MV-4-11 (cell line): ENCODE measurements around the gene ZNF317.

ENCODE experiments used
- DNase-seq: peaks from one replicate; lab custom pipeline; 2025; lab: John Stamatoyannopoulos, UW

ZNF317 gene

GRCh38 chr19:9175326-9175725 lies 35.1 kb downstream of the ZNF317 start:
- no peak for DNase-seq

DNA sequence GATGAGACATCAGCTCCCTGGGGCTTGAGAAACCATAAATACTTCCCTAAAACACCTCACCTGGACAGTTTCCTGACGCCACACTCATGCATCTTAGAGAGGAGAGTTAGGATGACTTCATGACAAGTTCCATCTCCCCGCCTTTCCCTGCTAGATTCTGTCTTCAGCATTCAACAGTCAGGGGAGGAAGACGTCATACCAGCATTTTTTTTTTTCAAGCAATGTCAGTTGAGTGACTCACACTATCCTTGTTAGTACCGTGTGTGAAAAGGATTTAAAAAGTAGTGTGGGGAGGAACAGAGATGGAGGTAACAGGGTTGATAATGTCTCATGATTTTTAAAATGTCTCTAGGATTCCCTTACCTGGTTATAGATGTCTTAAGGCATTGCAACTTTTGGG lies 38.7 kb downstream of the ZNF317 start, which contains the start of gene OR7D2:
TSS of gene OR7D2 (plus strand) at position 79 of the 400 bp plus-strand sequence. CDS start 6,803 bp downstream, outside the sequence.
- no peak for DNase-seq

GRCh38 chr19:9183000-9183399 lies 42.8 kb downstream of the ZNF317 start:
- no peak for DNase-seq

DNA sequence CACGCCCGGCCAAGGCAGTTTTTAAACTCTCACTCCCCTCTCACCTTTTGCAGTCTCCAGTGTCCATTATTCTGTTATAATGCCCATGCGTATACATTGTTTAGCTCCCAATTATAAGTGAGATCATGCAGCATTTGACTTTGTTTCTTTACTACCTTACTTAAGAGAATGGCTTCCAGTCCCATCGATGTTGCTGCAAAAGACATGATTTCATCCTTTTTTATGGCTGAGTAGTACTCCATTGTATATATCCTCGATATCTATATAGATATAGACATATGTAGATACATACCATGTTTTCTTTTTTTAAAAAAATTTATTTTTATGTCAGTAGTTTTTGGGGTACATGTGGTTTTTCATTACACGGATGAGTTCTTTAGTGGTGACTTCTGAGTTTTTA lies 47.0 kb downstream of the ZNF317 start:
- DNase-seq: no peak

DNA sequence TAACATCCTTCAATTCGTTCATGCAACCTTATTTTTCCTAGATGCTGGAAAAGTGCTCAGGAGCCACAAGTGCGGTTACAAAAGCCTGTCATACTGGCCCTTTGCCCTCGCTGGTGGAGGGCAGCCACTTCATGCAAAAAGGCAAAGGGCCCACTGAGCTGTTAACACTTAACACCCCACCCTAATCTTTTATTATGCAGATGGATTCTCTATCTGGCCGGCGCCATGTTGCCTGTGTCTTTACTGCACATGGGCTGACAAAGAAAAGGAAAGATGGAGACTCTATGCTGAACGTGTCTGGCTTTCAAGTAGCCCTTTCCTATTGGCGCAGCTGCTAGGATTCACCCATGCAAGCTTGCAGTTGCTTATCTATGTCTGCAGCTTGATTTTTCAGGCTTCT lies 49.3 kb downstream of the ZNF317 start:
- DNase-seq: no peak

- DNase-seq: peak; percentile 33
Measured at GRCh38 chr19:9198044-9198443, 57.8 kb downstream of the ZNF317 start.

- DNase-seq: peak; percentile 60
Measured at GRCh38 chr19:9205501-9206113, 65.4 kb downstream of the ZNF317 start.
